Ovary (tissue), 3 donors: ENCODE measurements around the gene PCDH17.

Experiments
- EP300 ChIP-seq: sonication (generic); formaldehyde crosslinking; IDR thresholded peaks from one replicate; pipeline ENCODE4 v1.6.1; 2017; ENCODE audit warnings: antibody characterized with exemption
- POLR2A ChIP-seq: fragments of 450-650 bp; IDR thresholded peaks from one replicate; pipeline ENCODE4 v1.6.1; 2017; ENCODE audit warnings: antibody characterized with exemption, mild to moderate bottlenecking, moderate library complexity
- TF ChIP-seq, protein P1 (sequence below), 3 donors: fragments of 450-650 bp in 2 of 3; fragments of 200-600 bp in 1 of 3; IDR thresholded peaks; one replicate each; pipeline versions ENCODE4 v1.5.1 to v1.8.0; 2016 to 2022; ENCODE audit warnings: antibody characterized with exemption in 3 of 3, mild to moderate bottlenecking in 1 of 3
- donor health status: DM: no; HTN: no; CAD: no.

DNA sequence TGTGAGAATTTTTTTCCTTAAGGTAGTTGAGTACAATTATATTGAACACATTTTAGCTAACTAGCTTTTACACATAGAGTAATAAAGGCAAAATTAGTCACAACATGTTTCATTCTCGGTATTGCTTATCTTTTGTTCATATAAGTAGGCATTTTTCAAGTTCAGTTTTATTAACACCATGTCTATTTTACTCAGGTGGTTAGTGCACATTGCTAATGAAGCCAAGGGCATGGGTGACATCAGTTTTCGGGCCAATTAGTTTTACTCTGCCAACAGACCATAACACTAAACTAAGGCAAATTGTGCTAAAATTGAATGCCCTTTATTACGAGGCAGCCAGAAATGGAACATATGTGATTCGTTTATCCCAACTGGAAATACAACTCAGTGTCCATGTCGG is 19.6 kb upstream of the PCDH17 start:
- TF ChIP-seq, protein P1, sequence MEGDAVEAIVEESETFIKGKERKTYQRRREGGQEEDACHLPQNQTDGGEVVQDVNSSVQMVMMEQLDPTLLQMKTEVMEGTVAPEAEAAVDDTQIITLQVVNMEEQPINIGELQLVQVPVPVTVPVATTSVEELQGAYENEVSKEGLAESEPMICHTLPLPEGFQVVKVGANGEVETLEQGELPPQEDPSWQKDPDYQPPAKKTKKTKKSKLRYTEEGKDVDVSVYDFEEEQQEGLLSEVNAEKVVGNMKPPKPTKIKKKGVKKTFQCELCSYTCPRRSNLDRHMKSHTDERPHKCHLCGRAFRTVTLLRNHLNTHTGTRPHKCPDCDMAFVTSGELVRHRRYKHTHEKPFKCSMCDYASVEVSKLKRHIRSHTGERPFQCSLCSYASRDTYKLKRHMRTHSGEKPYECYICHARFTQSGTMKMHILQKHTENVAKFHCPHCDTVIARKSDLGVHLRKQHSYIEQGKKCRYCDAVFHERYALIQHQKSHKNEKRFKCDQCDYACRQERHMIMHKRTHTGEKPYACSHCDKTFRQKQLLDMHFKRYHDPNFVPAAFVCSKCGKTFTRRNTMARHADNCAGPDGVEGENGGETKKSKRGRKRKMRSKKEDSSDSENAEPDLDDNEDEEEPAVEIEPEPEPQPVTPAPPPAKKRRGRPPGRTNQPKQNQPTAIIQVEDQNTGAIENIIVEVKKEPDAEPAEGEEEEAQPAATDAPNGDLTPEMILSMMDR (IDR thresholded peaks at IDR 0.05) = no peak
- TF ChIP-seq POLR2A = no peak
- no peak for TF ChIP-seq EP300
